ENCODE measurements around the gene SLC9A5.

DNA sequence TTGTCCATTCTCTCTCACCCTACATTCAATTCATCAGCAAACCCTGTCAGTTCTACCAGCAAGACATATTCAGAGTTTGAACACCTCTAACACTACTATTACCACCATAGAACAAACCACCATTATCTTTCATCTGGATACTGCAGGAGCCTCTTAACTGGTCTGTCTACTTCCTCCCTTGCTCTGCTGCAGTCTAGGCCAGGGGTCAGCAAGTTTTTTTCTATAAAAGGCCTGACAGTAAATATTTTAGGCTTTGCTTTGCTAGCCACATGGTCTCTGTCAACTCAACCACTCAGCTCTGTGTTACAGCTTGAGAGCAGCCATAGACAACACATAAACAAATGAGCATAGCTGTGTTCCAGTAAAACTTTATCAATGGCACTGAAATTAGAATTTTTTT is 63.9 kb downstream of the SLC9A5 start:
- TF ChIP-seq POLR2AphosphoS5 (IDR thresholded peaks at IDR 0.05; ENCODE audit: low read depth) = no peak
- TF ChIP-seq, protein P1, sequence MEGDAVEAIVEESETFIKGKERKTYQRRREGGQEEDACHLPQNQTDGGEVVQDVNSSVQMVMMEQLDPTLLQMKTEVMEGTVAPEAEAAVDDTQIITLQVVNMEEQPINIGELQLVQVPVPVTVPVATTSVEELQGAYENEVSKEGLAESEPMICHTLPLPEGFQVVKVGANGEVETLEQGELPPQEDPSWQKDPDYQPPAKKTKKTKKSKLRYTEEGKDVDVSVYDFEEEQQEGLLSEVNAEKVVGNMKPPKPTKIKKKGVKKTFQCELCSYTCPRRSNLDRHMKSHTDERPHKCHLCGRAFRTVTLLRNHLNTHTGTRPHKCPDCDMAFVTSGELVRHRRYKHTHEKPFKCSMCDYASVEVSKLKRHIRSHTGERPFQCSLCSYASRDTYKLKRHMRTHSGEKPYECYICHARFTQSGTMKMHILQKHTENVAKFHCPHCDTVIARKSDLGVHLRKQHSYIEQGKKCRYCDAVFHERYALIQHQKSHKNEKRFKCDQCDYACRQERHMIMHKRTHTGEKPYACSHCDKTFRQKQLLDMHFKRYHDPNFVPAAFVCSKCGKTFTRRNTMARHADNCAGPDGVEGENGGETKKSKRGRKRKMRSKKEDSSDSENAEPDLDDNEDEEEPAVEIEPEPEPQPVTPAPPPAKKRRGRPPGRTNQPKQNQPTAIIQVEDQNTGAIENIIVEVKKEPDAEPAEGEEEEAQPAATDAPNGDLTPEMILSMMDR (IDR thresholded peaks at IDR 0.05; ENCODE audit: insufficient read depth, low read length) = no peak
- TF ChIP-seq, protein P2, sequence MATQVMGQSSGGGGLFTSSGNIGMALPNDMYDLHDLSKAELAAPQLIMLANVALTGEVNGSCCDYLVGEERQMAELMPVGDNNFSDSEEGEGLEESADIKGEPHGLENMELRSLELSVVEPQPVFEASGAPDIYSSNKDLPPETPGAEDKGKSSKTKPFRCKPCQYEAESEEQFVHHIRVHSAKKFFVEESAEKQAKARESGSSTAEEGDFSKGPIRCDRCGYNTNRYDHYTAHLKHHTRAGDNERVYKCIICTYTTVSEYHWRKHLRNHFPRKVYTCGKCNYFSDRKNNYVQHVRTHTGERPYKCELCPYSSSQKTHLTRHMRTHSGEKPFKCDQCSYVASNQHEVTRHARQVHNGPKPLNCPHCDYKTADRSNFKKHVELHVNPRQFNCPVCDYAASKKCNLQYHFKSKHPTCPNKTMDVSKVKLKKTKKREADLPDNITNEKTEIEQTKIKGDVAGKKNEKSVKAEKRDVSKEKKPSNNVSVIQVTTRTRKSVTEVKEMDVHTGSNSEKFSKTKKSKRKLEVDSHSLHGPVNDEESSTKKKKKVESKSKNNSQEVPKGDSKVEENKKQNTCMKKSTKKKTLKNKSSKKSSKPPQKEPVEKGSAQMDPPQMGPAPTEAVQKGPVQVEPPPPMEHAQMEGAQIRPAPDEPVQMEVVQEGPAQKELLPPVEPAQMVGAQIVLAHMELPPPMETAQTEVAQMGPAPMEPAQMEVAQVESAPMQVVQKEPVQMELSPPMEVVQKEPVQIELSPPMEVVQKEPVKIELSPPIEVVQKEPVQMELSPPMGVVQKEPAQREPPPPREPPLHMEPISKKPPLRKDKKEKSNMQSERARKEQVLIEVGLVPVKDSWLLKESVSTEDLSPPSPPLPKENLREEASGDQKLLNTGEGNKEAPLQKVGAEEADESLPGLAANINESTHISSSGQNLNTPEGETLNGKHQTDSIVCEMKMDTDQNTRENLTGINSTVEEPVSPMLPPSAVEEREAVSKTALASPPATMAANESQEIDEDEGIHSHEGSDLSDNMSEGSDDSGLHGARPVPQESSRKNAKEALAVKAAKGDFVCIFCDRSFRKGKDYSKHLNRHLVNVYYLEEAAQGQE (IDR thresholded peaks at IDR 0.05; ENCODE audit: insufficient replicate concordance, low read depth) = no peak

Data from HL-60 (cell line).